NCI-H345 (cell line): ENCODE data around the gene OOSP3.
"Not testable (repeated sequence)": the region's sequence is repeated elsewhere in the genome, so short reads cannot be mapped to it uniquely, and the experiment has no call there.

ENCODE experiments used
- DNase-seq: peaks from one replicate; lab custom pipeline; 2025; lab: John Stamatoyannopoulos, UW

The OOSP3 gene, protein sequence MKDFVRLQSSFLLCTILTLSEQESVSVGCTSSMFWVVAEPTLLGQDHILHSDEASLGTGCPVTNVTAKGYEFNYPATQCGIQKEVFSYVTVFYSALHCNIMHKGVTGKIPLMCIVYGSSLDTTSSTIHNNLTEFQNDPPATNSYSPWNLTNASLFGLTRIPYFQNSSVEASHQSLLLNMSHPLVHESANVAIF

DNA sequence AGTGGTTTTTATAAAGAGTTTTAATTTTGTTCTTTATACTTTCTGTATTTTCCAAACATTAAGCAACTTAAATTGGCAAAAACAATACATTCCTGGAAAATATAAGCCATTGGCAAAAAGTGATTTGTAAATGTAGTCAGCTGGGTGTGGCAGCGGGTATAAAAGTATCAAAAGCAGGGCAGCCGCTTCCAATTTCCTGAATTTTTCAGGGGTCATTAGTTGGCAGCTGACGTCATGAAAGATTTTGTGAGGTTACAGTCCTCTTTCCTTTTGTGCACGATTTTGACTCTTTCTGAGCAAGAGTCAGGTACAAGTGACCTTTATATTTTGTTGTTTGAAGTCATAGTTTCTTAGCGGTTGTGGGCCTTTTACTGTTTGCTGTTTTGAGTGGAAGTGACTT lies at the start of gene OOSP3:
Gene OOSP3, plus strand, starts transcription at position 208 of the 400 bp plus-strand sequence. Its CDS starts 27 bp downstream, at position 235.
- DNase-seq: no peak

DNA sequence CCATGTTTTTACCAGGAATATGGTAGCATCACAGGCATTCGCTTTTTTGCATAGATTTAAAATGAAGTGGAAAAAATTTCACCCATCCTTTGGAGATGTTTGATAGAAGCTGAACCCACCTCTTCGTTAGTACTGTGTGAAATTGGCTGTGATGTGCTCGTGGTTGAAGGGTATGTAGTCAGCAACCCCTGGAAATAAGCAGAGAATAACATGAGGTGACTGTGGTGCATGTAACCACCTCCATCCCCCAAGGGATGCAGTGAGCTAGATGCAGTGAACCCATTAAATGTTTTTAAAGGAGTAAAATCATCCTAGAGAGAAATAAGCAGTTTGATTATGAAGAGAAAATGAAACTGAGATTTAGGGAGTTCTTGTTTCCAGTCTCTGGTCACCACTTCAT lies 49.2 kb upstream of the OOSP3 start:
- no peak for DNase-seq

DNA sequence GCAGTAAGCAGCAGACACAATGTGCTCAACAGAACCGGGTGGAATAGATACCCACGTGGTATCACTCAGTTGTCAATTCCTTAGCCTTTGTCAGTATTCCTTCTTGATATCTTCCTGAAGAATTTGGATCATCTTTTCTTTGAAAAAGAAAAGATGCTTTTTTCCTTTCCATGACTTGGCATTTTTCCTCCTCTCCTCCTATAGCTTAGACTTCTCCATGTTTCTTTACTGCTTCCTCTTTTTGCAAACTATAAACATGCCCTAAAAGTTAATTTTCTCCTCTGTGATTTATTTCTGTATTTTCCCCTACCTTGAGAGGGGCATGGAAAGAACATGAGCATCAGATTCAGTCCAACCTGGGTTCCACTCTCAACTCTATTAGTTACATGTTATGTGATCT lies 45.0 kb upstream of the OOSP3 start:
- no peak for DNase-seq

DNA sequence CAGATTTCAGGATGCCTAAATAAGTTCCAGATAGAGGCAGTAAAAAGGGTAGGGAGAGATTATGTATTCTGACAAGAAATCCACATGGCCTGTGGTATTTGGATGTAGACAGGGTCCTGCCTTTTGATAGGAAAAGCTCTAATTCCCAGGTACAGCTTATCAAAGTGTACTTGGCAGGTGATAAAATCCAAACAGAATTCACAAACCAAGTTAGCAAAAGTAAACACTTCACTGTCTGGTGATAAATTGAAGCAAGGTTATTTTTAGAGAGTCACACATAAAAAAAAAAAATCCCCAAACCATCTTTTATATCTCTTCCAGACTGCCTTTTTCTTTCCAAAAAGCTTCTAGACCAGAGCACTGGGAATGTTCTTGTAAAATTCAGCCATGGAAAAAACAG lies 39.0 kb upstream of the OOSP3 start:
- no peak for DNase-seq

DNA sequence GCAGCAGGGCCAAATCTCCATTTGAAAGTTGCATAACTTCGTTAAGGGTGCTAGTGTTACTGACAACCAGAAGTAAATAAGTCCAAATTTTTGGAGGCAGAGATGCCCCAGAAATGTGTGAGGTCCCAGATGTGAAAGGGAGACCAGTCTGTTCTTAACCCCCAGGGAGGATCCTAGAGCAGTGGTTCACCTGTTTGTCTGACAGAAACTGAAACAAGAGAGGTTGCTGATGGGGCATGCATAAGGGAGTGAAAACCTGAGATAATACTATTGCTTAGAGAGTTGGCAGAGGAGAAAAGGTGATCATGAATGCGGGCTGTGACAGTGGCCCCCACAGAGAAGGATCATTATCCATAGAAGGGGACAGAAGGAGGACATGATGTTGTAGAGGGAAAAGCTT lies 37.1 kb upstream of the OOSP3 start:
- DNase-seq: no peak

DNA sequence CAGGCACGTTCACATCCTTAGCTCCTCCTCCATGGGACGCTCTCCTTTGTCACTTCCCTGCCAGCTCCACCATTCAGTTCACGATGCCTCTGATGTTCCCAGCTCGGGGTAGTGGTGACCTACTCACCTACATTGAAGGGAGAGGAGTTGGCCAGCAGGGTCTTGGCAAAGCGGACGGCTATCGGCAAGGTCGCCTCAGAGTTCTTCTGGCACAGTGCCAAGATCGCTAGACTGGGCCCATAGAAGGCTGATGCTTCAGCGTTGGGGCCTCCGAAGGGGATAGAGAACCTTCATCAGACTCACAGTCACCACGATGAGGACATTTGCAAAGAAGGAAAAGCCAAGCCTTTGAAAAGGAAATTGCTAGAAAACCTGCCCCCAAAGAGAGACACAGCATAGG lies 36.3 kb upstream of the OOSP3 start:
- DNase-seq: no peak

DNA sequence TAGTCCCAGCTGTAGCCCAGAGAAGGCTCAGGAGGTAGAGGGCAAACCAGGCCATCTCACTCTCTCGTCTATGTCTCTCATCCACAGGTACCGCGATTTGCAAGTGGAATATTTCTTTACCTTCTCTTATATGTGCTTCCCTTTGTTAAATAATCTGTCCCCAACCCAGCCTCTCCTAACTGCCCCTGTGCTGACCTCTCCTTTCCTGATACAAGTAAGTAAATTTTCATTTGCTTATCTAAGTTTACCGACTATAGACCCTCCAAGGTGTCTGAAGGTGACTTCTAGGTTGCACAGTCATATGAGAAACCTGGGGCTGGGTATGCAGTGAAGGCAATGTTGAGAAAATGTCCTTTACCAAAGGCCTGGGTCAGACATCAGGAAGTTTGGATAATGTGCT lies 33.2 kb upstream of the OOSP3 start, which contains the start of gene CBLIF:
Gene CBLIF, minus strand, starts transcription at position 101 of the 400 bp plus-strand sequence. Its CDS starts 46 bp downstream, at position 55.
- DNase-seq: no peak

DNA sequence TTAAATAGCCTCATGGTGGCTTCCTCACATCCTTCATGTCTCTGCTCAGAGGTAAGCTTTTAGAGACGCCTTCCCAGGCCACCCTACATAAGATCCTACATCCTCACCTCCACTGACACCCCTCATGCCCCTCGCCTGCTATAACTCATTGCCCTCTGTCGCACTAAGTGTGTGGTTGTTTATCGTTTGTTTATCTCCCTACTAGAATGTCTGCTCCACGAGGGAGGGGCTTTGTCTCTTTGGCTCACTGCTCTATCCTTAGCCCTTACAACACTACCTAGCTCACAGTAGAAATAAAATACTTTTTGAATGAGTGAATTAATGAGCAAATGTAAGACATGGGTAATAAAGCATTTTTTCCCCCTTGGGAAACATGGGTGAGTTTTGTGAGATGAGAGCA lies 32.0 kb upstream of the OOSP3 start:
- DNase-seq: no peak

DNA sequence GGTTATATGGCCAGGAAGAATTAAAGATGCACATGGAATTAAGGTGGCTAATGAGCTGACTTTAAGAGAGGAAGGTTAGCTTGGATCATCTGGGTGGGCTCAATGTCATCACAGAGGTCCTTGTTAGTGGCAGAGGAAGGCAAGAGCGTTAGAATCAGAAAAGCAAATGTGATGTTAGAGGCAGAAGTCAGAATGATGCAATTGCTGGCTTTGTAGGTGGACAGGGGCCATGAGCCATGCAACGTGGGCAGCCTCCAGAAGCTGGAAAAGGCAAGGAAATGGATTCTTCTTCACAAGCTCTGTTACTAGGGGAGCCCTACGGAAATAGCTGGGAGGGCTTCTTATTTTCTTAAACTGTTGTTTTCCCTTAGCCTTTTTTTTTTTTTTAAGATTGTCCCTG lies 31.0 kb upstream of the OOSP3 start:
- DNase-seq: no peak

DNA sequence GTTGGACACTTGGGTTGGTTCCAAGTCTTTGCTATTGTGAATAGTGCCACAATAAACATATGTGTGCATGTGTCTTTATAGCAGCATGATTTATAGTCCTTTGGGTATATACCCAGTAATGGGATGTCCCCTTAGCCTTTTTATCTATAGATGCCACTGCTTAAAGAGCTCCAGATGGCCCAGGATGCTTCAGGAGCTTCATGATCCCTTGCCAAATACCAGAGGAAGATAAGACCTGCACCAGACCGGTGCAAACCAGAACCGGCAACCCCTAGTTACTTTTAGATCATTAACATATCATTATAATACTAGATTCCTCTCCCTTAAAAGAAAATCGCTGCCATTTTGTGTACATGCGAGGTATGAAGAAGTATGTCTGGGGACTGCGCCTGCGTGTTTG lies 30.1 kb upstream of the OOSP3 start:
- DNase-seq: not testable (repeated sequence)

DNA sequence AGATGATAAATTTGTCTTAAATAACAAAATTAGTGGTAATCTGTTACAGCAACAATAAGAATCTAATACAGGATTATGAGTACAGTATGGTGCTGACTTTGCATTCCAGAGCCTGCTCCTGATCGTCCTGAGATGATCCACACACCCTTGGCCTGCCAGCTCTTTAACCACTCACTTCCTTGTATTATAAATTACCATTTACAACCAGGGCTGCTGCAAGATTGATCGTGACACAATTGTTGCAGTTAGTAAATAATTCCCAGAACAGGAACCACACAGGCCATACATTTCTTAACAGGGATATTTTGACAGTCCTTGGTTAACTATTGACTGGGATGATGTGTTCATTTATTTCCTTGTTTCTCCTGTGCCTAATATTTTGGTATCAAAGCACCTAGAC lies 29.5 kb upstream of the OOSP3 start:
- DNase-seq: no peak

DNA sequence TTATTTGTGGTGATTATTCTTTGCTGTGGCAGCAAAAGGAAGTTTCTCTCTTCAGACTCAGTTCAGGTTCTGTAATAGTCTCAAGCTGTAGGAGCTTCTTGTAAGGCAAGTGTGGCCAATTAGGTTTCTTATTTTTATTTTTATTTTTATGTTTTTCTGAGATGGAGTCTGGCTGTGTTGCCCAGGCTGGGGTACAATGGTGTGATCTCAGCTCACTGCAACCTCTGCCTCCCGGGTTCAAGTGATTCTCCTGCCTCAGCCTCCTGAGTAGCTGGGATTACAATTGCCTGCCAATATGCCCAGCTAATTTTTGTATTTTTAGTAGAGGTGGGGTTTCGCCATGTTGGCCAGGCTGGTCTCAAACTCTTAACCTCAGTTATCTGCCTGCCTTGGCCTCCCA lies 29.0 kb upstream of the OOSP3 start:
- DNase-seq: not testable (repeated sequence)

DNA sequence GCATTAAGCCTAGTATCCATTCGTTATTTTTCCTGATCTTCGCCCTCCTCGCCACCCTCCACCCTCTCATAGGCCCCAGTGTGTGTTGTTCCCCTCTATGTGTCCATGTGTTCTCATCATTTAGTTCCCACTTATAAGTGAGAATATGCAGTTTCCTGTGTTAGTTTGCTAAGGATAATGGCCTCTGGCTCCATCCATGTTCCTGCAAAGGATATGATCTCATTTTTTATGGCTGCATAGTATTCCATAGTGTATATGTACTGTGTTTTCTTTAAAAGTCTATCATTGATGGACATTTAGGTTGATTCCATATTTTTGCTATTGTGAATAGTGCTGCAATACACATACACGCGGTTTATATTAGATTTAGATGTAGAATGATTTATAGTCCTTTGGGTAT lies 27.2 kb upstream of the OOSP3 start:
- not testable (repeated sequence) for DNase-seq

DNA sequence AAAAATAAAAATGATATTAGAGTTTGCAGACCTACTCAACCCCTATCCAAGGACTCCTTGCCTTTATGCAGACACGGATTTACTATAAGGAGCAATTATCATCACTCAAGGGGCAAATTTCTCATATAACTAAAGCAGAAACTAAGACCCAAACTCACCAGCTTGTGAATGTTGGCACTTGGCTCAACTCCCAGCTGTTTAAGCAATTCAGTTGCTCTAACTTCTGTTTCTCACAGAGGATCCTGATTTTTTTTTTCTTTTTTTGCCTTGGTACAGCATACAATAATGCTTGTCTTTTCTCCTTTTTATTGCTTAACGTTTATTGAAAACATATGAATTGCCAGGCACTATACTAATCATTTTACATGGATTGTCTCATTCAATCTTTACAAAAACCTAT lies 23.7 kb upstream of the OOSP3 start:
- DNase-seq: no peak

DNA sequence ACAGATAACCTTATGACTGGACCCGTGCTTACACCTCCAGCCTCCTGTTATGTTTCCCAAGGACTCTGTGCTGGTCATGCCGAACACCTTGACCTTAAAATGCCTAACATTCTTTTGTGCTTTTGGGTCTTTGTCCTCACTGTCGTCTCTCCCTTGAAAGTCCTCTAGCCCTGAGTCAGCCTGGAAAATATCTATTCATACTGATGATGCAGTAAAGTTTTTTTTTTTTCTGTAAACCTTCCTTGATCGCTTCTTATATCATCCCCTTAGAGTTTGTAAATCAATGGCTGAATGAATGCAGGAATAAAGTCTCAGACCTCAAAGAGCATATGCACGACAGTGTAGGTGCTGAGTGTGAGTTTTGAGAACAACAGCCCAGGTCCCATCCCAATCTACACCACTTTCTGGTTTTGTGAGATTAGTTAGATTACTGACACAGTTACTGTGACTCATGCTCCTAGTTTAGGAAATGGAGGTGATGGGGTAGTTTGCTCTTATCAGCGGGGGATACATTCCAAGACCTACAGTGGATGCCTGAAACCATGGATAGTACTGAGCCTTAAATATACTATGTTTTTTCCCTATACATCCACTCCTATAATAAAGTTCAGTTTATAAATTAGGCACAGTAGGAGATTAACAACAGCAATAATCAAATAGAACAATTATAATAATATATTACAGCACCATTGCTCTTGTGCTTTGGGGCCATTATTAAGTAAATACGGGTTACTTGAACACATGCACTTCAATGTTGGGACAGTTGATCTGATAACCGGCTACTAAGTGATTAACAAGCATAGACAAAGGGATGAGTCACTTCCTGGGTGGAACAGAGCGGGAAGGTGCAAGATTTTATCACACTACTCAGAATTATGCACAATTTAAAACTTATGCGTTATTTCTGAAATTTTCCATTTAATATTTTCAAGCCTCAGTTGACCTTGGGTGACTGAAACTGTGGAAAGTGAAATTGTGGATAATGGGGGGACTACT lies 20.8 kb upstream of the OOSP3 start:
- no peak for DNase-seq

DNA sequence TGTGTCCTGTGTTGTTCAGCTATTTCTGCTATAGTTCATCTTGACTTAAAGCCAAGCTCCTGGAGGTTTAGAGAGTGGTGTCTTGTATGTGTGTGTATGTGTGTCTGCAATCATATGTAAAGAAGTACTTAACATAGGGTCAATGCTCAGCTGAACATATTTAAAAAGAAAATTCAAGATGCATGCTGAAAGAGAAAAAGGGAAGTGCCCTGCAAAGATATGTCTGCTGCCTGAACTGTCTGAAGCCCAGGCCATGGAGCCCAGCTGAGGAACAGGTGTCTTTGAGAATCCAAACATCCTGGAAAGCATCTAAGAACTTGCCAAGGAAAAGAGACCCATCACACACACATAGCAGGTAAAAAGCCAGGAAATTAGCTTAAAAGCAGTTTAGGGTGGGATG lies 18.9 kb upstream of the OOSP3 start:
- DNase-seq: no peak

DNA sequence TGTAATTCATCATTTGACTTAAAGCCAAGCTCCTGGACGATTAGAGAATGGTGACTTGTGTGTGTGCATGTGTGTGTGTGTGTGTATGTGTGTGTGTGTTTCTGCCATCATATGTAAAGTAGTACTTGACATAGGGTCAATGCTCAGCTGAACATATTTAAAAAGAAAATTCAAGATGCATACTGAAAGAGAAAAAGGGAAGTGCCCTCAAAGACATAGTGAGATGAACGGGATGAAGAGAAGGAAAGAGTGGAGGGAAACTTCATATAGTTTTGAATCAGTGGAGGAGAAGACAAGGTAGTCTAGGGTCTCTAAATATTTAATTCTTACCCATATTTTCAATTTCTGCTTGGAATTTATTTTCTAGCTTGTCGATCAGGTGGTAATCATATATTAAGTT lies 16.3 kb upstream of the OOSP3 start:
- DNase-seq: no peak

DNA sequence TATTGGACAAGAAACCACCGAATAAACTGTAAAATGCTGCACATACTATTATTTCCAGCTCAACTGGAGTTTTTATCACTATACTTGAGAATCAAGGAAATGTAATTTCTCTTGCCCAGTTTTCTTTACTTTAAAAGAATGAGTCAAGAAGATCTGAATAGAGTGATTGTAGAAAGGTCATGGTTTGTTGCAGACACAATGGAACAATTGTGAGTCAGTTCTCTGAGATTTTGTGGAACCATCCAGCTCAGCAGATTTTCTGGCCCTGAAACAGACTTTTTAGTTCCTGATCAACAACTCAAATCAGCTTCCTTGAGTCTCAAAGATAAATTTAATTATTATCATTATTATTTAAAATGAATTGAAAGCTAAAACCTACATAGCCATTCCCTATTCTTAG lies 13.6 kb upstream of the OOSP3 start:
- no peak for DNase-seq

DNA sequence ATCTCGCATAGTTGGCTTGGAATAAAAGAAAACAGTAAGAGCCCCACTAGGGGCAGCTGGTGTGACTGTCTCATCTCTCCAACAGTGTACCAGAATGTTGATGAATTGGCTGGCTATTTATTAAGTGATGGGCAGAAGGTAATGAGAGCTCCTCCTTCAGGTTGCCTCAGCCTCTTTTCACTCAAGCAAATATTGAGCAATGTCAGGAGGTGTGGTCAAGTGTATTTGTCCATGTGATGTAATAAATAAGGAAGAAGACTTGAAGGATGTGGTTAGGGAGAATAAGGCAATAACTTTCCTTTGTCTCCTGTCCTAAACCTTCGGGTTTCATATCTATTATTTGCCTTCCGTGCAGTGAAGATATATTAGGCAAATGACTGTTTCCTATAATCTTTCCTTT lies 12.2 kb upstream of the OOSP3 start, which contains the start of gene TCN1:
Gene TCN1, minus strand, starts transcription at position 91 of the 400 bp plus-strand sequence. Its CDS starts 17 bp downstream, at position 74.
- no peak for DNase-seq

DNA sequence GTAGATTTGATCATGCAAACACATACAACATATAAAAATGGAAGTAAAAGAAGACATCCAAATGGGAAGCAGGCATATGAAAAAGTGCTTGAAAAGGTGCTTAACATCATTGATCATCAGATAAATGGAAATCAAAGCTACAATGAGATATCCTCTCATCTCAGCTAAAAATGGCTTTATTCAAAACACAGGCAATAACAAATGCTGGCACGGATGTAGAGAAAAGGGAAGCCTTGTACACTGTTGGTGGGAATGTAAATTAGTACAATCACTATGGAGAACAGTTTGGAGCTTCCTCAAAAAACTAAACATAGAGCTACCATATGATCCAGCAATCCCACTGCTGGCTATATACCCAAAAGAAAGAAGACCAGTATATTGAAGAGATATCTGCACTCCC lies 11.7 kb upstream of the OOSP3 start:
- DNase-seq: no peak

DNA sequence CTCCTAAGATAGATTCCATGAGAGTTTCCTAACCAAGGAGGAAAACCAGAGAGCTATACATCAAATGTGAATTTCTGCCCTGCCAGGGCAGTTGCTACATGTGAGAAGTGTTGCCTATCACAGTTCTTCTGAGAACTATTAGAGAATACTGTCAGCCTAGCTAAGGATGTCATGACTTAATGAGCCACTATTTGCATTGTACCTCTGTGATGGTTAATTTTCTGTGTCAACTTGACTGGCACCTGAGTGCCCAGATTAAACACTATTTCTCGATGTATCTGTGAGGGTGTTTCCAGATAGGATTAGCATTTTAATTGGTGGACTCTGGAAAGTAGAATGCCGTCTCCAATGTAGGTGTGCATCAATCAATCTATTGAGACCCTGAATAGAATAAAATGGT lies 10.6 kb upstream of the OOSP3 start:
- DNase-seq: no peak

DNA sequence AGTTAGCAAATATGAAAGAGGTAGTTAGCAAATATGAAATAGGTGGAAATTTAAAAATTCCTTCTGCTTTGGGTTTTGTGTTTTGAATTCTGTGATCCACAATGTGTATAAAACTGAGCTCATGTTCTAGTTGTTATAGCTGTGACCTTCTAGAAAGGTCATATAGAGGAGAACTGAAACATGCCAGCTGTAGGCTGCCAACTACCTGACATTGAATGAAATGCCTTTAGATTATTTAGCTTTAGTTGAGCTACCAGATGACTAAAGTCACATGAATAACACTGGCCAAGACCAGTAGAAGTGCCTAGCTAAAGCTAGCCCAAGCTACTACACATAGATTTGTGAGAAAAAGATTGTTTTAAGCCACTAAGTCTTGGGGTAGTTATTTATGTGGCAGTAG lies 6.5 kb upstream of the OOSP3 start:
- DNase-seq: no peak

DNA sequence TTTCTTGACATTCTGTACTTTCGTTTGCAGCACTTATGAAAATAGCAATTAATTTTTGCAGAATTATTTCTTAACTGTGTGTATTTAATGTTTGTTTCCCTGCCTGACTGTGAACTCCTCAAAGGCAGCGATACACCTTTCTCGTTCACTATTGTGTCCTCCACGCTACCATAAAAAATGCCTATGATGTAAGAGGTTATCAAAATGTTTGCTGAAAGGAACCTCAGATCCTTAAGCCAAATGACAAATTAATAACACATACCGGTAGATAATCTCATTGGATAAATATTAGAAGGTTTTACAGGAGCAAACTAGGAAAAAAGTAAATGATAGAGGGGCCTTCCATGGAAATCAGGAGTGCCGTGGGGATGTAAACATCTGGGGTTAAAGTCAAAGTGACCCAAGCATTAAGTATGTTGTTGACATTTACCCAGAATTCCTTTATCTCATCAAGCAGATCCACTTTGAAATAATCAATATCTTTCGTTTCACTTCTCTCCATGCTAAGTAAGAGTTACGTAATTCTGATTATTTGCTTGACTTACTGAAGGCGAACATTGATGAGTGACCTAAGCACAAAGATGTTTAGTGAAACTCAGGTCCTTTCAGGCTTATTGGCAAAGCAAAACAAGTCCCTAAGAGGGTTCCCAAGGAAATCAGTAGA lies 2.6 kb upstream of the OOSP3 start:
- DNase-seq: no peak
